ENCODE data around the gene HABP4. TPM values are rescaled to one million over a fixed set of nuclear protein-coding genes. Genes with fewer than 3 reads are reported as not detected.

The HABP4 gene
- polyA plus RNA-seq, 4 donors, result 8.3 to 22.9 (median 21.5) TPM

- no peak for DNase-seq (ENCODE audit: low read depth in 4 of 4, low spot score in 3 of 4)
Observed at GRCh38 chr9:96430377-96430776, 19.6 kb upstream of the HABP4 start.

- DNase-seq (ENCODE audit: low read depth in 4 of 4, low spot score in 3 of 4), result no peak
Observed at GRCh38 chr9:96435345-96435744, 14.6 kb upstream of the HABP4 start.

DNA sequence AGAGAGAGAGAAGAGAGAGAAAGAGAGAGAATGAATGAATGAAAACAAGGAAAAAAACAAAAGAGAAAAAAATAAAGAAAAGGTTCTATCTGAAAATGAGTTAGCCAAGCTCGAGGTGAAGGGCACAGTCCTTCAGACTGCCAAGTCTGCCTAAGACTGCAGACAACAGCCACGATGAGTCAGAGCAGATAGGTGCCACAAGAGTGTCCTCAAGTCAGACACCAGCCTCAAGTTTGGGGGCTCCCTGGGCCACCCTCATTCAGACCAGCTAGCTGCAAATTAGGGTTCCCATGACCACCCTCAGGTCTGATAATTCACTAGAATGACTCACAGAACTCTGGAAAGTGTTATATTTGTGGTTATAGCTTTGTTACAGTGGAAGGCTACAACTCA, 13.9 kb upstream of the HABP4 start:
- DNase-seq (ENCODE audit: low read depth in 4 of 4, low spot score in 3 of 4), result no peak

GRCh38 chr9:96436456-96437126, 13.4 kb upstream of the HABP4 start:
- no peak for DNase-seq (ENCODE audit: low read depth in 4 of 4, low spot score in 3 of 4)

DNA sequence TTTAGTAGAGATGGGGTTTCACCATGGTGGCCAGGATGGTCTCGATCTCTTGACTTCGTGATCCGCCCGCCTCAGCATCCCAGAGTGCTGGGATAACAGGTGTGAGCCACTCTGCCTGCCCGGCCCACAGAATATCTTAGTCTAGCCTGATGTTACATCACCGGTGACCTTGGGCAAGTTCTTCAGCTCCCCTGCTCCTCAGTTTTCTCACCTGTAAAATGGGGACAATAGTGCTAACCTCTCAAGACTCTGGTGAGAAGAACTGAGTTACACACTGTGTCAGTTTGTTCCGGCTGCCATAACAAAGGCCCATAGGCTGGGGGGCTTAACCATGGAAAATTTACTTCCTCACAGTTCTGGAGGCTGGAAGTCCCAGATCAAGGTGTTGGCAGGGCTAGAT, 12.5 kb upstream of the HABP4 start:
- DNase-seq (ENCODE audit: low read depth in 4 of 4, low spot score in 3 of 4), result no peak

DNA sequence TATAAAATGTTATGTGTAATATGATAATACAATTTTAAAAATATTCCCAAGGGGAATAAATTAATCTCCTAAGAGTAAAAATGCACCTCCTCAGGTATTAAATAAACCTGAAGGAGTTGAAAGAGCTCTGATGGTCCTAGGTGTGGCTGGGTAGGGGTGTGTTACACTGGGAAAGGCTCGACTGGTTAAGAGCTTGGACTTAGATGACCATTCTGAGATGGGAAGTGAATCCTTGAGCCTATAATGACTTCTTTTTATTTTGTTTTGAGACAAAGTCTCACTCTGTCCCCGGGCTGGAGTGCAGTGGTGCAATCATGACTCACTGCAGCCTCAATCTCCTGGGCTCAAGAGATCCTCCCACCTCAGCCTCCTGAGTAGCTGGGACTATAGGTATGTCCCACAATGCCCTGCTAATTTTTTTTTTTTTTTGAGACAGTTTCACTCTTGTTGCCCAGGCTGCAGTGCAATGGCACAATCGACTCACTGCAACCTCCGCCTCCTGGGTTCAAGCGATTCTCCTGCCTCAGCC, 9.2 kb upstream of the HABP4 start:
- DNase-seq (ENCODE audit: low read depth in 4 of 4, low spot score in 3 of 4), result no peak

DNA sequence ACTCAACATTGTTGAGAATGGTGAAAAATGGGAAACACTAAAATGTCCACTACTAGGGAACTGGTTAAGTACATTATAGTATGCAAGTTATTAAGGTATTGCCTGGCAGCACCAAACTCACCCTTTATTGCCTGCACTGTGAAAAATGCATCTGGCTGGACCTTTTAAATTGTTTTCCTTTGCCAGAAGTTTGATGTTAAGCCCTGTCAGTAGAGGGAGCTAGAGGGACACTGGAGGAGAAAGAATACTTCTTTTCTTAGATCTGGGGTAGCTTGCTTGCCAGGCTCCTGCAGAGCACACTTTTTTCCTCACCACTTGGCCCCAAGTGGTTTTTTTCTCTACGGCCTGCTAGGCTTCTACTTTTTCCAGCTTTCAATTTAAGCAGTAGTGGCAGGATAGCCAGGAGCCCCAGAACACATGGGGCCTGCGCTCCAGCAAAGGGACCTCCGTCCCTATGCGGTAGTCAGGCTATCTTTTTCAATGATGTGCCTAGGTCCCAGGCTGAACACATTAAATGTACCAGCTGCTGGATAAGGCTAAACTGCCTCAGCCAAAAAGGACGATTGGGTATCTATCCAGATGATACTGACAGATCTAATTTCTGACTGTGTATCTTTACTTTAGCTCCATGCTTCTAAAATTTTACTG, 8.0 kb upstream of the HABP4 start:
- no peak for DNase-seq (ENCODE audit: low read depth in 4 of 4, low spot score in 3 of 4)

GRCh38 chr9:96442491-96442890, 7.5 kb upstream of the HABP4 start:
- DNase-seq (ENCODE audit: low read depth in 4 of 4, low spot score in 3 of 4), result no peak

- no peak for DNase-seq (ENCODE audit: low read depth in 4 of 4, low spot score in 3 of 4)
Observed at GRCh38 chr9:96447406-96447805, 2.6 kb upstream of the HABP4 start.

DNA sequence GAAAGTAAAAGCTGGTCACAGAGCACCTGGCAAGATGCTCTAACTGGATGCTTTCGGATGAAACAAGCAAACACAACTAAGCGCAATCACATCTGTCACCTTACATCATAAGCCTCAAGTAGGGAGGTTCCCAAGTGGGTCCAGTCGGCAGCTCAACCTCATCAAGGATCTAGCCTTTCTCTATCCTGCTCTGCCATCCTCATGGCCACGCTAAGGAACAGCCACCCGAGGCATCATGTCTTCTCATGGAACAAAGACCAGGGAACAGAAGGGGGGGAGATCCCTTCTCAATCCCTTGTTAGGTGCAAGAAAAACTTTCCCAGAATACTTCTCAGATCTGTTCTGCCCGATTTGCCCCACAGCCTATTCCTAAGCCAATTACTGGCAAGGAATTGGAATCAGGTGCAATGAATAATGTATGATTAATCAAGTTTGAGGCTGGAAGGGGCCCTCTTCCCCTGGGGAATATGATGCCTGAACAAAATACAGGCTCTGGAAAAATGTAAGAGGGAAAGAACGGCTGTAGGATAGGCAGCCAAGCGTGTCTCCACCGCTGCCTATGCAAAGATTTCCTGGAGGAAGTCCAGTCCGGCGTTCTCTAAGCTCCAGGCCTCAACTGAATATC, 1.3 kb upstream of the HABP4 start:
- DNase-seq (ENCODE audit: low read depth in 4 of 4, low spot score in 3 of 4), result no peak

DNA sequence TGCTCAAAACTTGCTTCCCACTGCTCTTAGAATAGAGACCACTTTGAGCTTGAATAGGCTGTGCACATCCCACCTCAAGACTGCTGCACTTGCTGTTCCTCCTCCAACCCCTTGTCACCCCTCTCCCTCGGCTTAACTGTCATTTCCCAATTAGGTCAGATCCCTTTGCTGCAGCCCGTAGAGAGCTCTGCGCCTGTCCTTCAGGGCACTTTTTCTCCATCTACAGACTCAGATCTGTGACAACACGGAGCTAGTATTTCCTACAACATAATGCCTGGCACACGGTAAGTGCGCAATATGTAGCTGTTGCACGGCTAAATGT, 485 bp upstream of the HABP4 start:
- DNase-seq (ENCODE audit: low read depth in 4 of 4, low spot score in 3 of 4), result no peak

DNA sequence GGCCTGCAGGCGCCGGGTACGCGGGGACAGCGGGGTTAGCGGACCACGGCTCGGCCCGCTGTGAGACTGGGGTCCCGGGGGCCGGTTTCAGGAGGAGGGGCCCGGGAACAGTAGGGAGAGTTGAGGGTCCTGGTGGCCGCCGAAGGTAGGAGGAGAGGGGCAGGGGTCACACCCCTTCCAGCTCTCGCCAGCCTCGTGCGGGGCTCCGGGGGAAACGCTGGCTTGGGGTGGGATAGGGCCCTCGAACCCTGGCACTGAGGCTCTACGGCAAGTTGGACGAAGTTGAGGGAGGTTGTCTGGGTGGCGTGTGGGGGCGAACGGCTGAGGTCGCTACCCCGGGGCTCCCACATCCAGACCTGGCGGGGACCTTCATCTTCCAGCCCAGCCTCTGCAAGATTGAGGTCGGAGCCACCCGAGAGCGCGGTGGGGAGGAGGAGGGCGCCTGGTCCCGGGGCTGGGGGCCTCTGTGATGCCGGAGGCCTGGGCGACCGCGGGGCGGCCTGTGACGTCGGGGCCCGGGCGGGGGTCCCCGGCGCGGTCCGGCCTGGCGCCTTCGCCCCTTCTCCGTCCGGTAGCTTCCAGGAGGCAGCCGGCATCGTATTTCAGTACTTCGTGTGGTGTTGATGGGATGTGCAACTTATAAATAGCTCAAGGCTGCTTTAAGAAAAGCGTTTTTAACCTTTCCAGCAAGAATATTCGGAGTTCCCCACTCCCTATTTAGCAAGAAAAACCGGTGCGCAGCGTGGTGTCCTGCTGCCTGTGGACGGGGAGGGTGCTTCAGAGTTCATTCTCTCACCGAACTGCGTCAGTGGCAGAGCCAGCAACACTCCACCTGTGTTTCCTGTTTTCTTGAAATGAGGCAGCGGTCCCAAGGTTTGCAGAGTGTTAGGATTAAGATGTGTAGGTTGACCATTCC, 902 bp downstream of the HABP4 start:
- DNase-seq (ENCODE audit: low read depth in 4 of 4, low spot score in 3 of 4), result no peak

GRCh38 chr9:96453625-96454024, 3.7 kb downstream of the HABP4 start:
- no peak for DNase-seq (ENCODE audit: low read depth in 4 of 4, low spot score in 3 of 4)

GRCh38 chr9:96457266-96457665, 7.3 kb downstream of the HABP4 start:
- DNase-seq (ENCODE audit: low read depth in 4 of 4, low spot score in 3 of 4), result no peak

GRCh38 chr9:96458226-96458625, 8.3 kb downstream of the HABP4 start:
- DNase-seq (ENCODE audit: low read depth in 4 of 4, low spot score in 3 of 4), result no peak

GRCh38 chr9:96459268-96460007, 9.5 kb downstream of the HABP4 start:
- no peak for DNase-seq (ENCODE audit: low read depth in 4 of 4, low spot score in 3 of 4)

GRCh38 chr9:96460470-96460869, 10.5 kb downstream of the HABP4 start:
- DNase-seq (ENCODE audit: low read depth in 4 of 4, low spot score in 3 of 4), result no peak

- no peak for DNase-seq (ENCODE audit: low read depth in 4 of 4, low spot score in 3 of 4)
Observed at GRCh38 chr9:96460882-96461281, 10.9 kb downstream of the HABP4 start.

DNA sequence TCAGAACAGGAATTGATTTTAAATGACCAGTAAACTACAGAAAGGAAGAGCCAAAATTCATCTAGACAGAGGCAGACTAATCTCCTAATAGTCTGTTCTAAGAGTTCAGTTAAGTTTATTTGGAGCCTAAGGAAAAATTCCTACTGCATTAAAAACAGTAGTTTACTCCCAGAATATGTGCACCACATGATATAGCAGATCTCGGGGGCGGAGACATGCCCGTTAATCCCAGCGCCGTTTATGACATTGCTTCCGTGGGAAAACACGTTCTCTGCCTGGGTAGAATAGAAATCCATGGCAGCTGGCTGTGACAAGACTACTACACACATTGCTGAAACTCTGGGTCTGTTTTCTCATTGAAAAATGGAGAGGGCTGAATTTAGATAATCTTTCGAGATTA, 11.4 kb downstream of the HABP4 start:
- DNase-seq (ENCODE audit: low read depth in 4 of 4, low spot score in 3 of 4), result no peak

GRCh38 chr9:96462541-96462940, 12.6 kb downstream of the HABP4 start:
- DNase-seq (ENCODE audit: low read depth in 4 of 4, low spot score in 3 of 4), result no peak
